K562 (cell line): ENCODE data around the gene PCSK5. TPM values are rescaled to one million over a fixed set of nuclear protein-coding genes. Genes with fewer than 3 reads are reported as not detected.
"Not testable (repeated sequence)": the region's sequence is repeated elsewhere in the genome, so short reads cannot be mapped to it uniquely, and the experiment has no call there.

Source experiments
- ATAC-seq: fragments of 200-7000 bp; cut with Tn5 transposase; 3 replicates; pipeline ENCODE4 v1.9.1; 2020; ENCODE audit warnings: moderate library complexity
- BruUV-seq: library from RNA; stranded (reverse); fragments of 400-500 nt; replicated peaks from 2 replicates; lab custom pipeline; 2021; lab: Mats Ljungman, UMichigan
- CTCF ChIA-PET: fragments of 300-600 bp; formaldehyde crosslinking; extraction: SDS; loops from one replicate; lab custom pipeline; 2021; ENCODE audit warnings: low intra/inter-chr PET ratio; lab: Yijun Ruan, JAX
- POLR2A ChIA-PET: fragments of 300-600, 350-650 bp; sonication (Branson Sonifier 250); formaldehyde crosslinking; extraction: SDS; loops from one replicate; lab custom pipeline; 2021; ENCODE audit warnings: antibody characterized with exemption, inconsistent platforms; lab: Yijun Ruan, JAX
- DNase-seq, 4 experiments: peaks; one replicate each; pipeline versions ENCODE4 v3.0.0 to v3.0.0-alpha.2; 2011 to 2018; ENCODE audit warnings: low spot score in 3 of 4, mixed read lengths in 3 of 4; ENCODE audit errors: extremely low read depth in 1 of 4
- FAIRE-seq: peaks from 2 replicates; lab custom pipeline; 2011; peaks lifted over from hg19 to GRCh38; lab: Jason Lieb, UNC
- H2AFZ ChIP-seq: 2 replicates; pipeline ENCODE4 v1.6.0; 2011; ENCODE audit warnings: low read depth, low read length, control low read depth, inconsistent platforms
- H3K27ac ChIP-seq: fragments of 200-600 bp; 3 replicates; pipeline ENCODE4 v1.8.0; 2011; ENCODE audit warnings: low read depth, mild to moderate bottlenecking, control low read depth, inconsistent platforms, low read length, moderate library complexity, mixed read lengths; ENCODE audit errors: extremely low read depth
- H3K27me3 ChIP-seq, 2 experiments: fragments of 300-600 bp in 1 of 2; 2 replicates in 1 of 2; 3 replicates in 1 of 2; pipeline versions ENCODE4 v1.6.0 to v1.8.0; 2011; ENCODE audit warnings: inconsistent platforms in 2 of 2, low read length in 2 of 2, mild to moderate bottlenecking in 1 of 2, mixed read lengths in 1 of 2, moderate library complexity in 1 of 2; ENCODE audit not compliant: control insufficient read depth in 2 of 2, insufficient read depth in 2 of 2
- H3K36me3 ChIP-seq: fragments of 300-600 bp; 3 replicates; pipeline ENCODE4 v1.8.0; 2011; ENCODE audit warnings: mild to moderate bottlenecking, low read length, inconsistent platforms; ENCODE audit not compliant: control insufficient read depth, insufficient read depth
- H3K4me1 ChIP-seq, 2 experiments: fragments of 200-600 bp in 1 of 2; replicated peaks in 1 of 2; 2 replicates in 1 of 2; 3 replicates in 1 of 2; pipeline versions ENCODE4 v1.5.1 to v1.8.0; 2011; ENCODE audit warnings: inconsistent platforms in 2 of 2, low read length in 2 of 2, mild to moderate bottlenecking in 1 of 2, mixed read lengths in 1 of 2, moderate library complexity in 1 of 2; ENCODE audit not compliant: control insufficient read depth in 2 of 2, insufficient read depth in 2 of 2
- H3K4me2 ChIP-seq: 2 replicates; pipeline ENCODE4 v1.6.1; 2011; ENCODE audit warnings: low read length, control low read depth, inconsistent platforms, mixed read lengths; ENCODE audit not compliant: insufficient read depth
- H3K4me3 ChIP-seq: fragments of 200-600 bp; sonication (generic), shearing (Covaris generic); 2 replicates; pipeline ENCODE4 v1.5.1; 2016; ENCODE audit warnings: control low read depth, inconsistent platforms
- H3K79me2 ChIP-seq: fragments of 200-600 bp; 3 replicates; pipeline ENCODE4 v1.8.0; 2011; ENCODE audit warnings: low read length, inconsistent platforms; ENCODE audit not compliant: control insufficient read depth, insufficient read depth
- H3K9ac ChIP-seq, 2 experiments: 2 replicates each; pipeline versions ENCODE4 v1.6.0 to v1.6.1; 2011; ENCODE audit warnings: low read depth in 2 of 2, low read length in 2 of 2, control low read depth in 1 of 2, inconsistent platforms in 1 of 2, mild to moderate bottlenecking in 1 of 2, mixed read lengths in 1 of 2; ENCODE audit not compliant: insufficient read depth in 1 of 2
- H3K9me1 ChIP-seq: one replicate; pipeline ENCODE4 v1.6.0; 2011; ENCODE audit warnings: inconsistent platforms, mild to moderate bottlenecking, low read length, moderate library complexity; ENCODE audit not compliant: control insufficient read depth, insufficient read depth
- H3K9me3 ChIP-seq: replicated peaks from 2 replicates; pipeline ENCODE4 v1.5.1; 2011; ENCODE audit warnings: low read depth, low read length, inconsistent platforms; ENCODE audit not compliant: control insufficient read depth, insufficient read depth
- H4K20me1 ChIP-seq: replicated peaks from 2 replicates; pipeline ENCODE4 v1.6.1; 2011; ENCODE audit warnings: low read length, inconsistent platforms, mixed read lengths; ENCODE audit not compliant: control insufficient read depth, insufficient read depth
- DLX4 ChIP-seq: fragments of 250-450 bp; sonication (Bioruptor Pico); IDR thresholded peaks from 2 replicates; pipeline ENCODE4 v1.6.1; 2021; ENCODE audit warnings: mild to moderate bottlenecking
- E2F3 ChIP-seq: fragments of 250-450 bp; sonication (Bioruptor Pico); IDR thresholded peaks from 2 replicates; pipeline ENCODE4 v1.4.0; 2020; ENCODE audit warnings: mild to moderate bottlenecking
- E2F5 ChIP-seq: sonication (generic); formaldehyde crosslinking; IDR thresholded peaks from 2 replicates; pipeline ENCODE4 v1.8.0; 2022; ENCODE audit warnings: mild to moderate bottlenecking, missing genetic modification reagents
- MEF2A ChIP-seq: IDR thresholded peaks from 2 replicates; pipeline ENCODE4 v1.6.1; 2011; ENCODE audit warnings: low read depth, mild to moderate bottlenecking, low read length, moderate library complexity; ENCODE audit not compliant: control insufficient read depth
- MEF2D ChIP-seq: conservative IDR thresholded peaks from 2 replicates; pipeline ENCODE4 v1.6.1; 2016; ENCODE audit warnings: low read depth, missing genetic modification characterization, missing compliant biosample characterization
- MLX ChIP-seq, 2 experiments: fragments of 450-650 bp in 1 of 2; sonication (generic) in 1 of 2; formaldehyde crosslinking; conservative IDR thresholded peaks; 2 replicates each; pipeline versions ENCODE4 v1.4.0 to v1.8.1; 2020 to 2022; ENCODE audit warnings: mild to moderate bottlenecking in 1 of 2, missing genetic modification reagents in 1 of 2
- PRPF4 ChIP-seq: fragments of 200-400 bp; formaldehyde crosslinking; IDR thresholded peaks from one replicate; pipeline ENCODE4 v1.6.1; 2017; ENCODE audit warnings: low read length, low read depth, mild to moderate bottlenecking; ENCODE audit not compliant: insufficient read depth, poor library complexity, severe bottlenecking
- RBM17 ChIP-seq: fragments of 200-400 bp; formaldehyde crosslinking; IDR thresholded peaks from 2 replicates; pipeline ENCODE4 v1.6.1; 2017; ENCODE audit warnings: low read depth, mild to moderate bottlenecking, low read length, borderline replicate concordance
- RFX1 ChIP-seq: fragments of 450-650 bp; IDR thresholded peaks from 2 replicates; pipeline ENCODE4 v1.6.1; 2016; ENCODE audit warnings: mild to moderate bottlenecking, moderate library complexity
- SRSF3 ChIP-seq: fragments of 200-400 bp; formaldehyde crosslinking; IDR thresholded peaks from 2 replicates; pipeline ENCODE4 v1.6.1; 2016; ENCODE audit warnings: mild to moderate bottlenecking, low read length, moderate library complexity; ENCODE audit not compliant: insufficient read depth
- SRSF9 ChIP-seq: fragments of 200-400 bp; formaldehyde crosslinking; IDR thresholded peaks from 2 replicates; pipeline ENCODE4 v1.6.1; 2017; ENCODE audit warnings: low read depth, low read length, borderline replicate concordance
- TAF15 ChIP-seq: fragments of 200-400 bp; formaldehyde crosslinking; IDR thresholded peaks from 2 replicates; pipeline ENCODE4 v1.6.1; 2017; ENCODE audit warnings: mild to moderate bottlenecking, low read depth, low read length, moderate library complexity
- ZNF668 ChIP-seq: fragments of 250-450 bp; sonication (Bioruptor Pico); IDR thresholded peaks from 2 replicates; pipeline ENCODE4 v1.8.0; 2022; ENCODE audit warnings: mild to moderate bottlenecking, inconsistent platforms
- ZNF830 ChIP-seq: fragments of 250-450 bp; sonication (Bioruptor Pico); IDR thresholded peaks from 2 replicates; pipeline ENCODE4 v1.5.0; 2021; ENCODE audit warnings: mild to moderate bottlenecking
- WGBS: fragments of 100-300 bp; shearing (Covaris generic); methylation state at CpG from one replicate; pipeline ENCODE4 v1.1.6; 2016; ENCODE audit warnings: low coverage, mixed read lengths; ENCODE audit not compliant: insufficient coverage; ENCODE audit errors: missing lambda C conversion rate; 5-methylcytosine and 5-hydroxymethylcytosine counted together
- in situ Hi-C: fragments of 300-500 bp; cut with MboI; formaldehyde crosslinking; loops from 4 replicates; pipeline ENCODE4 v1.15.0; 2018; ENCODE audit warnings: inconsistent platforms, mixed read lengths
- intact Hi-C: fragments of 100-400 bp; cut with micrococcal nuclease; formaldehyde crosslinking; loops from 2 replicates; pipeline ENCODE4 v1.14.2; 2022
- polyA plus RNA-seq, 8 experiments: library from polyadenylated mRNA; depleted of rRNA in 4 of 8; stranded (reverse) in 5 of 8; unstranded in 3 of 8; fragments of >200 nt; fragmentation: Nextera tagmentation in 2 of 8; fragmentation: Illumina TruSeq in 1 of 8; extraction: Ambion mirVana in 2 of 8; extraction: Trizol in 1 of 8; gene quantifications; 2 replicates each; pipeline versions ENCODE4 v1.2.1 to v1.2.3, GENCODE V29; 2011 to 2014; ENCODE audit warnings: inconsistent platforms in 1 of 8, missing spikeins in 1 of 8
- total RNA-seq, 7 experiments: library from RNA; depleted of rRNA in 6 of 7; stranded (reverse); fragments of >200 nt in 6 of 7; fragmentation: Illumina TruSeq in 2 of 7; extraction: Trizol in 2 of 7; gene quantifications; 2 replicates each; pipeline versions ENCODE4 v1.2.1 to v1.2.3, GENCODE V29; 2011 to 2021; ENCODE audit warnings: low replicate concordance in 1 of 7

PCSK5 gene
- total and polyA plus RNA-seq, 9 of the 15 experiments (the other 6 are each of a cell fraction or from before 2014, with no cell fraction given), result not detected

- Histone ChIP-seq H2AFZ (no peak overlapping the region), H3K36me3 (no peaks in the 10 kb centered on the region), H3K27ac (no peak overlapping the region), H3K27me3 (peaks cover 0 to 19% of the 10 kb centered on the region in 2 experiments; a peak in 3 of 5 replicates), H3K4me3 (no peak overlapping the region), H3K4me2 (no peak overlapping the region), H3K9me1 (no peaks in the 10 kb centered on the region), H3K9me3 (no peaks in the 10 kb centered on the region), H3K4me1 (peaks cover 0 to 2% of the 10 kb centered on the region in 2 experiments; a peak in 2 of 5 replicates)
- DNase-seq, result no peak
- BruUV-seq, result no TSS peak
- ATAC-seq, result no peak
- WGBS, result 10% methylated on average over 2 of the region's 2 CpGs
- in situ Hi-C loops, result loop anchor here (25.0 kb wide), 1 partner anchor 1536 kb away; no protein-coding TSS in a partner anchor
- CTCF ChIA-PET, result no interaction called here
- FAIRE-seq, result no peak
- POLR2A ChIA-PET, result no interaction called here
- TF ChIP-seq DLX4 (CRISPR knock-in tag), result no peak
- no peak for TF ChIP-seq E2F3 (CRISPR knock-in tag)
- no peak for TF ChIP-seq ZNF830 (CRISPR knock-in tag)
- TF ChIP-seq SRSF3, result no peak
- no peak for TF ChIP-seq MLX (CRISPR knock-in tag; conservative IDR thresholded peaks at IDR 0.05)
- TF ChIP-seq E2F5 (CRISPR knock-in tag), result no peak
- no peak for TF ChIP-seq RBM17
- no peak for TF ChIP-seq MEF2A
- no peak for TF ChIP-seq PRPF4
- no peak for TF ChIP-seq SRSF9
- TF ChIP-seq ZNF668 (CRISPR knock-in tag), result no peak
- TF ChIP-seq TAF15, result no peak
- no peak for TF ChIP-seq RFX1
- no peak for TF ChIP-seq MEF2D (tag)
- TF ChIP-seq, all 486 proteins: peak for 0
- Histone ChIP-seq H3K79me2 (no peaks in the 10 kb centered on the region), H3K9ac (no peak overlapping the region), H4K20me1 (no peaks in the 10 kb centered on the region)
- intact Hi-C loops, result no loop called here
Observed at GRCh38 chr9:76323490-76323889, 433.0 kb downstream of the PCSK5 start.

- H3K4me2 ChIP-seq, BruUV-seq, H3K79me2 ChIP-seq, H3K9me1 ChIP-seq, H3K36me3 ChIP-seq, H3K27ac ChIP-seq, H3K9ac ChIP-seq, H4K20me1 ChIP-seq, FAIRE-seq, H2AFZ ChIP-seq, ATAC-seq, CTCF ChIA-PET, DNase-seq, H3K4me1 ChIP-seq, H3K9me3 ChIP-seq, POLR2A ChIA-PET, H3K4me3 ChIP-seq, intact Hi-C loops: not testable (repeated sequence)
- H3K27me3 ChIP-seq, result peaks cover 0 to 19% of the 10 kb centered on the region in 2 experiments; a peak in 3 of 5 replicates
- in situ Hi-C loops, result loop anchor here (25.0 kb wide), 1 partner anchor 1537 kb away; no protein-coding TSS in a partner anchor
- WGBS, result 56% methylated on average over 4 of the region's 7 CpGs
Observed at GRCh38 chr9:76324030-76324429, 433.6 kb downstream of the PCSK5 start.
